ENCODE measurements around the gene CDH4. TPM values are rescaled to one million over a fixed set of nuclear protein-coding genes. Genes with fewer than 3 reads are reported as not detected.

Gene CDH4
- total and polyA plus RNA-seq, 2 of the 8 experiments (the other 6 are each of a cell fraction or from before 2014, with no cell fraction given) = 4.3 to 7.9 TPM

DNA sequence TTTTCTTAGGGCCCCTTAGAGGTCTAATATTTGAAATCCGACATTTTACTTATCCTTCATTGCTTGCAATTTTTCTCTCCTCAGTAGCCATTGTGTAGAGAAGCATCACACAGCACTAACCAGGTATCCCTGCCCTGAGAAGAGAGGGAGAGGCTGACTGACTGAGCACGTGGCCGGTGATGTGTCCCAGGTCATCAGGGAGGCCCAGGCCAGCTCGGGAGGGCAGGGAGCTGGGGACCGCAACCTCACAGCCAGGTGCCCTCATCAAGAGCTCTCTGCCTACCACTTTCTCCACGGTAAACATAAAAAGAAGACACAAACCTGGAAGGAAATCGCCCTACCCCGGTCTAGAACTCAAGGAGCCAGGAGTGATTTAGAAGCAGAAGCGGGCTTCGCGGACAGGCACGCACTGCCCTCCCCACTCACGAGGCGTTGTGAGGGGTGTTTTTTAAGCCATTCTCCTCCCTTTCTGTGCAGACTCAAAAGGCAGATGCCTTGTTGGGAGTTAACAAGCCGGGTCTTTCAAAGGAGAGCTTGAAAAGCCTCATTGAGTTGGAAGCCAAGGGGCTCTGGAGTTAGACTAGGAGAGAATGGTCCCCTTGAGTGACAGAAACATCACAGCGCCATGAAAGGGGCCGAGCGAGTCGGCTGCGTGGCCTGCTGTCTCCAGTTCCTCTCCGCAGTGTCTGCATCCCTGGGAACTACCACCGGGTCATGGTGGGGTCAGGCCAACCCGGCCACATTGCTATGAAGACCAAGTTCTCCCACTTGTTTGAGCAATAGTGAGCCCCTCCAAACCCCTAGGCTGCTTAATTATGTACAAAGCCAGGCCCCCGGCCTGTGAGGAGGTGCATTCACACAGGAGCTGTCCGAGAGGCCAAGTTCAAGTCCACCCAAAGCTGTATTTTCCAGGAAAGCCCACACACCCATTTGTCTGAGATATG is 285.4 kb downstream of the CDH4 start:
- POLR2A ChIA-PET (ENCODE audit: partially characterized antibody) = no interaction called here
- Histone ChIP-seq H3K14ac (ENCODE audit: insufficient read length) (no peak overlapping the region), H2BK20ac (ENCODE audit: low read length) (no peak overlapping the region), H3K23ac (ENCODE audit: insufficient read length) (no peak overlapping the region), H3K27me3 (replicated peaks in 1 of 4; ENCODE audit: control insufficient read depth in 3 of 4, extremely low read depth in 1 of 4, insufficient read depth in 3 of 4, low read length in 3 of 4) (peaks cover 0 to 5% (median 2%) of the 10 kb centered on the region in 4 experiments; a peak in 4 of 7 replicates), H3K79me1 (ENCODE audit: low read depth, low read length) (no peaks in the 10 kb centered on the region), H4K5ac (ENCODE audit: insufficient read length, low read depth, low read length) (no peak overlapping the region), H3K79me2 (ENCODE audit: control insufficient read depth in 1 of 2, insufficient read depth in 2 of 2, low read length in 2 of 2) (no peaks in the 10 kb centered on the region), H4K8ac (ENCODE audit: extremely low read depth, insufficient read depth, low read length) (no peak overlapping the region), H2BK5ac (ENCODE audit: low read depth, low read length) (no peak overlapping the region), H3K4ac (replicated peaks; ENCODE audit: insufficient read length, low read depth, low read length) (no peak overlapping the region), H3K9ac (replicated peaks in 1 of 4; ENCODE audit: extremely low read depth in 1 of 4, low read depth in 3 of 4, low read length in 3 of 4) (no peak overlapping the region), H4K20me1 (replicated peaks in 1 of 2; ENCODE audit: control insufficient read depth in 1 of 2, insufficient read depth in 2 of 2, low read length in 2 of 2) (no peaks in the 10 kb centered on the region), H3K4me1 (replicated peaks in 1 of 4; ENCODE audit: control insufficient read depth in 3 of 4, insufficient read depth in 4 of 4, low read length in 3 of 4) (no peaks in the 10 kb centered on the region; a peak in 1 of 7 replicates), H4K91ac (replicated peaks; ENCODE audit: insufficient read length, low read length) (no peak overlapping the region), H2AFZ (ENCODE audit: low read length) (no peak overlapping the region), H3K36me3 (ENCODE audit: control insufficient read depth in 2 of 4, insufficient read depth in 4 of 4, low read length in 3 of 4) (no peaks in the 10 kb centered on the region), H2BK120ac (replicated peaks; ENCODE audit: low read depth, low read length) (no peak overlapping the region), H2BK15ac (ENCODE audit: low read length) (no peak overlapping the region), H3K18ac (ENCODE audit: extremely low read depth, low read length) (no peak overlapping the region), H2BK12ac (ENCODE audit: low read depth, low read length) (no peak overlapping the region), H3K23me2 (ENCODE audit: low read depth, low read length) (no peaks in the 10 kb centered on the region), H3K9me3 (ENCODE audit: insufficient read depth in 2 of 2, low read depth in 1 of 2, low read length in 1 of 2) (no peaks in the 10 kb centered on the region), H2AK5ac (ENCODE audit: low read depth, low read length) (no peak overlapping the region), H3K56ac (replicated peaks; ENCODE audit: insufficient read length, low read depth, low read length) (no peak overlapping the region), H3K4me2 (ENCODE audit: insufficient read depth in 1 of 2, low read depth in 2 of 2, low read length in 2 of 2) (no peak overlapping the region), H3K4me3 (ENCODE audit: extremely low read depth in 1 of 4, insufficient read depth in 2 of 4, low read depth in 3 of 4, low read length in 4 of 4) (no peak overlapping the region), H3K27ac (ENCODE audit: low read depth, low read length) (no peak overlapping the region)
- WGBS, 2 experiments (ENCODE audit: extremely low coverage in 1 of 2, insufficient coverage in 1 of 2, insufficient read length in 1 of 2, insufficient replicate concordance in 2 of 2, low coverage in 1 of 2, low lambda C conversion rate in 2 of 2, missing lambda C conversion rate in 1 of 2) = 89% methylated on average over 25 of the region's 25 CpGs; no CpG with 5 or more reads in 1 of the 2 experiments
- TF ChIP-seq SP1 (IDR thresholded peaks at IDR 0.05; ENCODE audit: low read depth, low read length) = no peak
- DNase-seq (ENCODE audit: low read depth in 1 of 2, low spot score in 2 of 2) = no peak
- CTCF ChIA-PET (ENCODE audit: partially characterized antibody) = interaction anchor here (1.0 kb wide), 2 partner anchors 12 to 25 kb away, joined by 3 read pairs; no protein-coding TSS in a partner anchor
- FAIRE-seq = no peak

Measured in H1 (cell line).